DOHH2 (cell line): ENCODE measurements around the gene MMP20.

Experiments
- EZH2phosphoT487 ChIP-seq: fragments of 200-600 bp; sonication (generic); IDR thresholded peaks from 2 replicates; pipeline ENCODE4 v1.6.1; 2017; ENCODE audit warnings: borderline replicate concordance, mild to moderate bottlenecking, antibody characterized with exemption, low read length, moderate library complexity, mixed read lengths
- TF ChIP-seq, protein P1 (sequence below): fragments of 200-600 bp; sonication (generic); IDR thresholded peaks from one replicate; pipeline ENCODE4 v1.5.1; 2014; ENCODE audit warnings: antibody characterized with exemption, mild to moderate bottlenecking, low read depth, low read length; ENCODE audit not compliant: poor library complexity, severe bottlenecking

DNA sequence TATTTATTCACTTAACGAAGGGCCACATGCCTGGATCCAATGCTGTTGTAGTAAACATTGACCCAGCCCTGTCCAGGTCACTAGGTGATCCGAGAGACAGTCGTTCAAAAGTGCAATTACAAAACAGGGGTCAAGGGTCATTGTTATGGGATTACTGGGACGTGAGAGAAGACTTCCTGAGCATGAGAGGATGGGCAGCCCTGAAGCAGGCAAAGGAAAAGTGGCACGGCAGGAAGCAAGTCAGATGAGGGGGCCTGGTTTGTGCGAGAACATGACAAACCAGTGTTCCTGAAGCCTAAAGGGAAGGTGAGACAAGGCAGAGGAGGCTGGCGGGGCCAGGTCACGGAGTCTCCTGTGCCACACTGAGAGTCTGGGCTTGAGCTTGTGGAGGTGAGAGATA, 15.8 kb upstream of the MMP20 start:
- TF ChIP-seq, protein P1, sequence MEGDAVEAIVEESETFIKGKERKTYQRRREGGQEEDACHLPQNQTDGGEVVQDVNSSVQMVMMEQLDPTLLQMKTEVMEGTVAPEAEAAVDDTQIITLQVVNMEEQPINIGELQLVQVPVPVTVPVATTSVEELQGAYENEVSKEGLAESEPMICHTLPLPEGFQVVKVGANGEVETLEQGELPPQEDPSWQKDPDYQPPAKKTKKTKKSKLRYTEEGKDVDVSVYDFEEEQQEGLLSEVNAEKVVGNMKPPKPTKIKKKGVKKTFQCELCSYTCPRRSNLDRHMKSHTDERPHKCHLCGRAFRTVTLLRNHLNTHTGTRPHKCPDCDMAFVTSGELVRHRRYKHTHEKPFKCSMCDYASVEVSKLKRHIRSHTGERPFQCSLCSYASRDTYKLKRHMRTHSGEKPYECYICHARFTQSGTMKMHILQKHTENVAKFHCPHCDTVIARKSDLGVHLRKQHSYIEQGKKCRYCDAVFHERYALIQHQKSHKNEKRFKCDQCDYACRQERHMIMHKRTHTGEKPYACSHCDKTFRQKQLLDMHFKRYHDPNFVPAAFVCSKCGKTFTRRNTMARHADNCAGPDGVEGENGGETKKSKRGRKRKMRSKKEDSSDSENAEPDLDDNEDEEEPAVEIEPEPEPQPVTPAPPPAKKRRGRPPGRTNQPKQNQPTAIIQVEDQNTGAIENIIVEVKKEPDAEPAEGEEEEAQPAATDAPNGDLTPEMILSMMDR, result no peak
- TF ChIP-seq EZH2phosphoT487, result no peak
